IMR-90 (cell line): ENCODE results near the gene SLC22A12. TPM values are rescaled to one million over a fixed set of nuclear protein-coding genes. Genes with fewer than 3 reads are reported as not detected.

Experiments
- ATAC-seq: fragments of 200-7000 bp; cut with Tn5 transposase; 2 replicates; pipeline ENCODE4 v1.9.1; 2020; ENCODE audit warnings: low read depth, mild to moderate bottlenecking, moderate library complexity
- BruUV-seq: library from RNA; stranded (reverse); fragments of 400-500 nt; replicated peaks from 2 replicates; lab custom pipeline; 2021; lab: Mats Ljungman, UMichigan
- CTCF ChIA-PET: fragments of 300-600 bp; formaldehyde crosslinking; extraction: SDS; loops from one replicate; lab custom pipeline; 2021; ENCODE audit warnings: antibody characterized with exemption; lab: Yijun Ruan, JAX
- POLR2A ChIA-PET: fragments of 300-600 bp; sonication (Branson Sonifier 250); formaldehyde crosslinking; loops from one replicate; lab custom pipeline; 2022; ENCODE audit warnings: antibody characterized with exemption; ENCODE audit not compliant: unreplicated experiment; lab: Charles Lee
- DNase-seq: peaks from one replicate; pipeline ENCODE4 v3.0.0; 2013
- H2AFZ ChIP-seq: replicated peaks from 2 replicates; pipeline ENCODE3; 2013; ENCODE audit warnings: low read length, mild to moderate bottlenecking; ENCODE audit not compliant: poor library complexity
- H2AK5ac ChIP-seq: 2 replicates; pipeline ENCODE4 v1.6.1; 2013; ENCODE audit warnings: low read depth, low read length, inconsistent platforms
- H2AK9ac ChIP-seq: replicated peaks from 2 replicates; pipeline ENCODE3; 2013; ENCODE audit warnings: mild to moderate bottlenecking, low read depth, low read length, moderate library complexity; ENCODE audit not compliant: poor library complexity
- H2BK120ac ChIP-seq: 2 replicates; pipeline ENCODE4 v1.6.1; 2013; ENCODE audit warnings: low read depth, low read length, inconsistent platforms
- H2BK15ac ChIP-seq: 3 replicates; pipeline ENCODE4 v1.6.1; 2013; ENCODE audit warnings: low read depth, low read length, inconsistent platforms
- H2BK20ac ChIP-seq: 2 replicates; pipeline ENCODE4 v1.6.1; 2013; ENCODE audit warnings: low read depth, mild to moderate bottlenecking, inconsistent platforms, low read length, moderate library complexity
- H2BK5ac ChIP-seq: 2 replicates; pipeline ENCODE4 v1.6.1; 2013; ENCODE audit warnings: mild to moderate bottlenecking, low read depth, low read length, inconsistent platforms; ENCODE audit not compliant: poor library complexity, severe bottlenecking
- H3K14ac ChIP-seq: replicated peaks from 2 replicates; pipeline ENCODE4 v1.6.1; 2013; ENCODE audit warnings: low read depth, low read length, inconsistent platforms
- H3K18ac ChIP-seq: 2 replicates; pipeline ENCODE4 v1.6.1; 2013; ENCODE audit warnings: low read depth, low read length, control low read depth
- H3K23ac ChIP-seq: 2 replicates; pipeline ENCODE4 v1.6.1; 2013; ENCODE audit warnings: low read depth, low read length, inconsistent platforms
- H3K27ac ChIP-seq: 2 replicates; pipeline ENCODE4 v1.5.1; 2013; ENCODE audit warnings: mild to moderate bottlenecking, control low read depth, low read length; ENCODE audit not compliant: insufficient read depth
- H3K27me3 ChIP-seq: 2 replicates; pipeline ENCODE4 v1.6.1; 2013; ENCODE audit warnings: low read length; ENCODE audit not compliant: control insufficient read depth, insufficient read depth
- H3K36me3 ChIP-seq: 2 replicates; pipeline ENCODE4 v1.6.1; 2013; ENCODE audit warnings: low read length, mixed read lengths; ENCODE audit not compliant: control insufficient read depth, insufficient read depth
- H3K4ac ChIP-seq: 2 replicates; pipeline ENCODE4 v1.6.1; 2013; ENCODE audit warnings: low read depth, low read length, inconsistent platforms
- H3K4me1 ChIP-seq: 2 replicates; pipeline ENCODE4 v1.6.1; 2013; ENCODE audit warnings: low read length, mixed read lengths; ENCODE audit not compliant: control insufficient read depth, insufficient read depth
- H3K4me2 ChIP-seq: 2 replicates; pipeline ENCODE4 v1.6.1; 2013; ENCODE audit warnings: low read depth, mild to moderate bottlenecking, control low read depth, low read length, moderate library complexity
- H3K4me3 ChIP-seq: 2 replicates; pipeline ENCODE4 v1.5.1; 2013; ENCODE audit warnings: low read depth, mild to moderate bottlenecking, control low read depth, low read length, moderate library complexity; ENCODE audit not compliant: insufficient read depth
- H3K56ac ChIP-seq: 2 replicates; pipeline ENCODE4 v1.6.1; 2013; ENCODE audit warnings: low read length, inconsistent platforms; ENCODE audit not compliant: insufficient read depth; ENCODE audit errors: extremely low read depth
- H3K79me1 ChIP-seq, 2 experiments: 2 replicates each; pipeline ENCODE4 v1.6.1; 2013; ENCODE audit warnings: low read length in 2 of 2, inconsistent platforms in 1 of 2, low read depth in 1 of 2
- H3K9ac ChIP-seq: 2 replicates; pipeline ENCODE4 v1.6.1; 2013; ENCODE audit warnings: low read depth, low read length, control low read depth
- H3K9me1 ChIP-seq: 2 replicates; pipeline ENCODE4 v1.6.1; 2013; ENCODE audit warnings: low read length, inconsistent platforms; ENCODE audit not compliant: insufficient read depth
- H3K9me3 ChIP-seq: 2 replicates; pipeline ENCODE4 v1.6.1; 2013; ENCODE audit warnings: low read length; ENCODE audit not compliant: control insufficient read depth, insufficient read depth
- H4K20me1 ChIP-seq: 2 replicates; pipeline ENCODE4 v1.6.1; 2013; ENCODE audit warnings: low read length, inconsistent platforms; ENCODE audit not compliant: insufficient read depth
- H4K5ac ChIP-seq: 2 replicates; pipeline ENCODE4 v1.6.1; 2013; ENCODE audit warnings: mild to moderate bottlenecking, low read depth, low read length, control low read depth
- H4K8ac ChIP-seq, 2 experiments: 2 replicates each; pipeline ENCODE4 v1.6.1; 2013; ENCODE audit warnings: low read depth in 2 of 2, low read length in 2 of 2, control low read depth in 1 of 2, inconsistent platforms in 1 of 2
- H4K91ac ChIP-seq: 2 replicates; pipeline ENCODE4 v1.6.1; 2013; ENCODE audit warnings: low read depth, low read length, inconsistent platforms; ENCODE audit not compliant: insufficient read depth
- CHD1 ChIP-seq: IDR thresholded peaks from 2 replicates; pipeline ENCODE4 v1.6.1; 2012; ENCODE audit warnings: low read depth, low read length, improper control_type of control experiment
- CTCF ChIP-seq: conservative IDR thresholded peaks from 2 replicates; pipeline ENCODE4 v1.5.1; 2012; ENCODE audit warnings: mild to moderate bottlenecking, low read depth, low read length, improper control_type of control experiment
- POLR2A ChIP-seq: IDR thresholded peaks from 2 replicates; pipeline ENCODE4 v1.6.1; 2012; ENCODE audit warnings: mild to moderate bottlenecking, low read depth, low read length
- RCOR1 ChIP-seq: IDR thresholded peaks from 2 replicates; pipeline ENCODE4 v1.6.1; 2012; ENCODE audit warnings: mild to moderate bottlenecking, low read length, improper control_type of control experiment; ENCODE audit not compliant: insufficient replicate concordance
- SMC3 ChIP-seq: fragments of 150-350 bp; IDR thresholded peaks from 2 replicates; pipeline ENCODE4 v1.6.1; 2016; ENCODE audit warnings: low read depth, mild to moderate bottlenecking, antibody characterized with exemption, low read length, moderate library complexity
- USF2 ChIP-seq: fragments of 150-350 bp; IDR thresholded peaks from 2 replicates; pipeline ENCODE4 v1.6.1; 2017; ENCODE audit warnings: mild to moderate bottlenecking, antibody characterized with exemption, low read length, low read depth
- WGBS, 2 experiments: methylation state at CpG; one replicate each; pipeline versions ENCODE4 v1.1.5 to v1.1.7; 2013; ENCODE audit warnings: missing lambda C conversion rate in 2 of 2; ENCODE audit not compliant: insufficient read length in 1 of 2; ENCODE audit errors: extremely low coverage in 2 of 2; 5-methylcytosine and 5-hydroxymethylcytosine counted together
- dilution Hi-C: fragments of 300-500 bp; cut with HindIII; formaldehyde crosslinking; loops from one replicate; pipeline ENCODE4 v1.14.3; 2018; ENCODE audit warnings: low sequenced_read_pairs; ENCODE audit not compliant: unreplicated experiment
- in situ Hi-C: fragments of 300-500 bp; cut with MboI; formaldehyde crosslinking; loops from 3 replicates; pipeline ENCODE4 v1.14.3; 2019; ENCODE audit warnings: low sequenced_read_pairs, inconsistent platforms, mixed read lengths
- intact Hi-C: fragments of 100-400 bp; cut with micrococcal nuclease; formaldehyde crosslinking; loops from 2 replicates; pipeline ENCODE4 v1.10.0; 2022
- polyA plus RNA-seq, 3 experiments: library from polyadenylated mRNA; depleted of rRNA; stranded (reverse); fragments of >200 nt; gene quantifications; 2 replicates each; pipeline ENCODE4 v1.2.3, GENCODE V29; 2012; ENCODE audit warnings: low replicate concordance in 1 of 3
- total RNA-seq: library from RNA; depleted of rRNA; stranded (reverse); fragments of >200 nt; gene quantifications from 2 replicates; pipeline ENCODE4 v1.2.3, GENCODE V29; 2012

The SLC22A12 gene
- total and polyA plus RNA-seq, 2 of the 4 experiments (the other 2 are of a cell fraction) = not detected

- H4K8ac ChIP-seq = no peak overlapping the region
These were observed 32.2 kb upstream of the SLC22A12 start for GRCh38 chr11:64558869-64559268.

More at GRCh38 chr11:64558869-64559268, 32.2 kb upstream of the SLC22A12 start:
- peak overlapping the region; percentile 39 for H2AFZ ChIP-seq
- no peak overlapping the region for H3K27ac ChIP-seq
- H4K91ac ChIP-seq = no peak overlapping the region
- H2AK5ac ChIP-seq = no peak overlapping the region
- no peak for DNase-seq
- no peak overlapping the region for H3K56ac ChIP-seq
- H3K36me3 ChIP-seq = no peaks in the 10 kb centered on the region
- H3K4me1 ChIP-seq = no peaks in the 10 kb centered on the region
- H3K23ac ChIP-seq = no peak overlapping the region
- H2AK9ac ChIP-seq = no peak overlapping the region
- CTCF ChIA-PET = no interaction called here
- dilution Hi-C loops (no loop called here), intact Hi-C loops (no loop called here), in situ Hi-C loops (no loop called here)
- no peak overlapping the region for H2BK120ac ChIP-seq
- POLR2A ChIA-PET = no interaction called here
- no peaks in the 10 kb centered on the region for H3K9me3 ChIP-seq
- no peak overlapping the region for H2BK5ac ChIP-seq
- H2BK20ac ChIP-seq = no peak overlapping the region
- no peak for TF ChIP-seq SMC3
- TF ChIP-seq USF2 = no peak
- TF ChIP-seq CHD1 = no peak
- no peak for TF ChIP-seq CTCF
- TF ChIP-seq POLR2A = no peak
- TF ChIP-seq RCOR1 = no peak
- BruUV-seq = no TSS peak
- H4K5ac ChIP-seq = no peak overlapping the region
- H4K20me1 ChIP-seq = 0 out of 2 replicates have a peak, but pooled peaks cover 4% of the 10 kb centered on the region
- no peak overlapping the region for H2BK15ac ChIP-seq
- 64% methylated on average over 6 of the region's 9 CpGs; no CpG with 5 or more reads in 1 of the 2 experiments for WGBS, 2 experiments
- H3K4me2 ChIP-seq = no peak overlapping the region
- no peak overlapping the region for H3K14ac ChIP-seq
- H3K4ac ChIP-seq = no peak overlapping the region
- no peaks in the 10 kb centered on the region for H3K9me1 ChIP-seq
- no peak for ATAC-seq
- no peak overlapping the region for H3K18ac ChIP-seq
- H3K27me3 ChIP-seq = peaks cover 24% of the 10 kb centered on the region
- no peak overlapping the region for H3K9ac ChIP-seq
- no peaks in the 10 kb centered on the region for H3K79me1 ChIP-seq
- H3K4me3 ChIP-seq = no peak overlapping the region
